ENCODE results near the gene OSM. TPM values are rescaled to one million over a fixed set of nuclear protein-coding genes. Genes with fewer than 3 reads are reported as not detected.

OSM gene
- total RNA-seq, 1 donor from 2014 or later = not detected

DNA sequence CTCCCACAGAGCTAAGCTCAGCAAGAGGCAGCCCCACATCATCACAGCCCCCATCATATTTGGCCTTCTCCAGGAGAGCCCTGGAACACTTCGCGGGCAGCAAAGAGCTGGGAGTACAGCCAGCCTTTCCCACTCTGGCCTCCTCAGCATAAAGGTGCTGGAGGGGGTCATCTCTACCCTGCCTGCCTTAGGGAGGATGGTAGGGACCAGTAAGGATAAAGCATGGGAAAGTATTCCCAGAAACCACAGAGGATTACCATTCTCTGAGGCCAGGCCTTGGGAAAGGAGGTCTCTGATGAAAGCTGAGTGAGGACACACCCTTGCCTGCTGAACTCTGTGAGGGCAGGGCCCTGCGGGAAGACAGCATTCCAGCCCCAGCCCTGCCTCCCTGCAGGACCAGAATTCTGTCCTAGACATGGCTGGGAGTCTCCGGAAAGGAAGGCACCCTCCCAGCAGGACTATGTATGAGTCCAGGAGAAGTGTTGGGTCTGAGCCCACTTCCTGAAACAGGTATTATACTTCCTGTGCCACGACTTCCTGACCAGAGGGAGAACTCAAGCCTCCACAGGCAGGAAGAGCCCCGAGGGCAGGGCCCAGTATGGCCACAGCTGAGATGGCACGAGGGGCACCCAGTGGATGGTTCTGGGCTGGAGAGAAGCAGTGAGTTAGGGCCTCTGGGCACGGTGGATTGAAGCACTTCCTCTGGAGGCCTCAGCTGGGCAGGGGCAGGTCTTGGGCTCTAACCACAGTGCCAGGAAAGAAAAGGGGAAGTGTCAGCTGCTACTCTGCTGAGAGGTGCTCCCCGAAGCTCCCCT lies 35.6 kb upstream of the OSM start:
- Histone ChIP-seq H3K27me3 (ENCODE audit: control insufficient read depth, insufficient read depth, low read length) (no peaks in the 10 kb centered on the region), H3K36me3 (ENCODE audit: control insufficient read depth, insufficient read depth, low read length) (no peaks in the 10 kb centered on the region), H3K4me3 (ENCODE audit: low read depth, low read length) (no peak overlapping the region)
- TF ChIP-seq, protein P1, sequence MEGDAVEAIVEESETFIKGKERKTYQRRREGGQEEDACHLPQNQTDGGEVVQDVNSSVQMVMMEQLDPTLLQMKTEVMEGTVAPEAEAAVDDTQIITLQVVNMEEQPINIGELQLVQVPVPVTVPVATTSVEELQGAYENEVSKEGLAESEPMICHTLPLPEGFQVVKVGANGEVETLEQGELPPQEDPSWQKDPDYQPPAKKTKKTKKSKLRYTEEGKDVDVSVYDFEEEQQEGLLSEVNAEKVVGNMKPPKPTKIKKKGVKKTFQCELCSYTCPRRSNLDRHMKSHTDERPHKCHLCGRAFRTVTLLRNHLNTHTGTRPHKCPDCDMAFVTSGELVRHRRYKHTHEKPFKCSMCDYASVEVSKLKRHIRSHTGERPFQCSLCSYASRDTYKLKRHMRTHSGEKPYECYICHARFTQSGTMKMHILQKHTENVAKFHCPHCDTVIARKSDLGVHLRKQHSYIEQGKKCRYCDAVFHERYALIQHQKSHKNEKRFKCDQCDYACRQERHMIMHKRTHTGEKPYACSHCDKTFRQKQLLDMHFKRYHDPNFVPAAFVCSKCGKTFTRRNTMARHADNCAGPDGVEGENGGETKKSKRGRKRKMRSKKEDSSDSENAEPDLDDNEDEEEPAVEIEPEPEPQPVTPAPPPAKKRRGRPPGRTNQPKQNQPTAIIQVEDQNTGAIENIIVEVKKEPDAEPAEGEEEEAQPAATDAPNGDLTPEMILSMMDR (IDR thresholded peaks at IDR 0.05; ENCODE audit: insufficient read depth, low read length, poor library complexity, severe bottlenecking) = no peak
- DNase-seq (ENCODE audit: low read depth) = no peak

DNA sequence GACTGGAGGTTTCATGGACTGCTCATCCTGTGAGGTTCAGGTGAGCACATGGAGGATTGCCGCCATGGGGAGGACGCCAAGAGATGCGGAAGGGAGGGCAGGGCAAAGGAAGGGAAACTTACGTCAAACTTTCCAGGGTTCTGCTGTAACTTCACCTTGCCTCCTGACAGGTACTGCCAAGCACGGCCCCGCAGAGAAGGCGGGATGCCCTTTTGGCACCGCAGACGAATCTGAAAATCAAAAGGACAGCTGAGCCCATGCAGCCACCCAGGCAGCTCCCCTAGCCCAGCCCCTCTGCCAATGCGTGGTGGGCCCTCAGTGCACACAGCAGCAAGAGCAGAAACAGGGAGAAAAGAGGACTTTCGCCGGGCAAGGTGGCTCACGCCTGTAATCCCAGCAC lies 32.7 kb upstream of the OSM start:
- TF ChIP-seq, protein P1 (IDR thresholded peaks at IDR 0.05; ENCODE audit: insufficient read depth, low read length, poor library complexity, severe bottlenecking) = no peak
- no peaks in the 10 kb centered on the region for H3K27me3 ChIP-seq (ENCODE audit: control insufficient read depth, insufficient read depth, low read length)
- no peaks in the 10 kb centered on the region for H3K36me3 ChIP-seq (ENCODE audit: control insufficient read depth, insufficient read depth, low read length)
- no peak for DNase-seq (ENCODE audit: low read depth)
- no peak overlapping the region for H3K4me3 ChIP-seq (ENCODE audit: low read depth, low read length)

DNA sequence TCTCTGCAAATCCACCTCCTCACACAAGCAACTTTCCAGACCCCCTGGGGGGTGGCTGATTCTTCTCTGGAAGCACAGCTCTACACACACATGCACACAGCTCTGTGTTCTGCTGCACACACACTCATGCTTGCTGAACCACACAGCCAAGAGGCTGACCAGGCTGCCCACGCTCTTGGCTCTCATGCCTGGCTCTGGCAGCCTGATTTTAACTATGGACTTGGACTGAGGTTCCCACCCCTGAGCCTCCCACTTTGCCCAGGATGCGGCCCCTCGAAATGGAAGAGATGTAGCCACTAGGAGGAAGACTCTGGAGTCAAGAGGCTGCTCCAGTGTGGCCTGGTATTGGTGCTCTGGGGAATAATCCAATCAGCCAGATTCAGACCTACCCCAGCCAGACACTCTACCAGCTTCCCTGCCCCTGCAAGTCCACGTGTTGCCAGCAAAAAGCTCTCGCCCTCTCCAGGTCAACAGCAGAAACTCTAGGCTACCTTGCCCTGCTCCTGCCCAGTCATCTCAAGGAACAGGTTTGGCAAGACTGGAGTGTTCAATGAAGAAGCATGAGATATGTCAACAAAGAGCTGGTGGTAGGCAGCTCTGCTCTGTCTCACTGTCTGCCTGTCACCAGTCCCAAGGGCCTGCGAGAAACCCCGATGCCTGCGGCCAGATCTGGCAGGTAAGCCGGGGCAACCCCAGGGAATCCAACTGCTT lies 31.5 kb upstream of the OSM start:
- DNase-seq (ENCODE audit: low read depth) = no peak
- TF ChIP-seq, protein P1 (IDR thresholded peaks at IDR 0.05; ENCODE audit: insufficient read depth, low read length, poor library complexity, severe bottlenecking) = no peak
- H3K4me3 ChIP-seq (ENCODE audit: low read depth, low read length) = no peak overlapping the region
- no peaks in the 10 kb centered on the region for H3K27me3 ChIP-seq (ENCODE audit: control insufficient read depth, insufficient read depth, low read length)
- no peaks in the 10 kb centered on the region for H3K36me3 ChIP-seq (ENCODE audit: control insufficient read depth, insufficient read depth, low read length)

DNA sequence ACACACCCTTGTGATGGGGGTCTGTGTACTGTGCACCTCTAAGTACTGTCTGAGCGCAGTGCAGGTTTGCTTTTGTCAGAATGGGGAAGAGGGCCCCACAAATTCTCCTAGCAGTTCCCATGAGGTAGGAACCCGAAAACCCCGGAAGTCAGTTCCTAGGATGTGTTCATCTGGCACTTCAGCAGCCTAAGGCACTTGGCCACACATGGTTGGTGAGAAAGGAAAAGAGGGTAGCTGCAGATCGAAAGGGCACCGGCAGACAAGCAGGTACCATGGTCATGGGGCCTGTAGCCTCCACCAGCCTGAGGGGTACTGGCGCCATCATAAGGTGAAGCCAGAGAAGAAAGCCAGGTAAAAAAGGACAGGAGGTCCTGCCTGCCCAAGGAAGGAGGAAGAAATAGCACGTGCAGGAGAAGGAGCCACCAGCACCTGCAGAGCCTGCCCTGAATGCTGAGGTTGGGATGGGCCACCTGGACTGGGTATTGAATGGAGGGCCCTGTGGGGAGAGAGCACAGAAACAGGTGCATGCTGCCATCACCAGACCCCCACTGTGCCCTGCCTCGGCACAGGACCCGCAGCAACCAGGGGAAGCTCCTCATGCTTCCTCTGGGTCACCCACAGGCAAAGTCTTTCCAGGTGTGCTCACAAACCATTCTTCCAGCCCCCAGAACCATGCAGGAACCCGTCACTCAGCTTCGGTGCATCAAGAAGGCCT lies 30.8 kb upstream of the OSM start:
- TF ChIP-seq, protein P1 (IDR thresholded peaks at IDR 0.05; ENCODE audit: insufficient read depth, low read length, poor library complexity, severe bottlenecking) = no peak
- Histone ChIP-seq H3K4me3 (ENCODE audit: low read depth, low read length) (no peak overlapping the region), H3K27me3 (ENCODE audit: control insufficient read depth, insufficient read depth, low read length) (no peaks in the 10 kb centered on the region), H3K36me3 (ENCODE audit: control insufficient read depth, insufficient read depth, low read length) (no peaks in the 10 kb centered on the region)
- no peak for DNase-seq (ENCODE audit: low read depth)

DNA sequence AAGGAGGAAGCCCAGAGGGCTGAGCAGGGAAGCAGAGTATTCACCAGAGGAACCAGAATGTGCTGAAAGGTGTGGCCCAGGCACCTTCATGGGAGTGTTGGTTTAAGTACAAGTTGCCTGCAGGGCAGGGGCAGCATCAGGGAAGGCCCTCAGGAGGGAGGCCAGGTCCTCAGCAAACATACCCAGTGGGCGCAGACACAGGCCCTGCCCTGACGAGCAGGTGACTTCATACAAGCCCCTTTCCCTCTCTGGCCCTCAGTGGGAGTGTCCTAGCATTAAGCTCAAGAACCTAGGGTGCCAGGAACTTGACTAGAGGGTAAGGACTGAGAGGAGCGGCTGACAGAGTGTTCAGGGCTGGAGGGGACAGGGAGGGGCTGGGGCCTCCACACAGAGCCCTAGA lies 30.2 kb upstream of the OSM start:
- DNase-seq (ENCODE audit: low read depth) = no peak
- Histone ChIP-seq H3K4me3 (ENCODE audit: low read depth, low read length) (no peak overlapping the region), H3K27me3 (ENCODE audit: control insufficient read depth, insufficient read depth, low read length) (no peaks in the 10 kb centered on the region), H3K36me3 (ENCODE audit: control insufficient read depth, insufficient read depth, low read length) (no peaks in the 10 kb centered on the region)
- TF ChIP-seq, protein P1 (IDR thresholded peaks at IDR 0.05; ENCODE audit: insufficient read depth, low read length, poor library complexity, severe bottlenecking) = no peak
